ENCODE results near the gene BRPF1.

- TF ChIP-seq, protein P1, sequence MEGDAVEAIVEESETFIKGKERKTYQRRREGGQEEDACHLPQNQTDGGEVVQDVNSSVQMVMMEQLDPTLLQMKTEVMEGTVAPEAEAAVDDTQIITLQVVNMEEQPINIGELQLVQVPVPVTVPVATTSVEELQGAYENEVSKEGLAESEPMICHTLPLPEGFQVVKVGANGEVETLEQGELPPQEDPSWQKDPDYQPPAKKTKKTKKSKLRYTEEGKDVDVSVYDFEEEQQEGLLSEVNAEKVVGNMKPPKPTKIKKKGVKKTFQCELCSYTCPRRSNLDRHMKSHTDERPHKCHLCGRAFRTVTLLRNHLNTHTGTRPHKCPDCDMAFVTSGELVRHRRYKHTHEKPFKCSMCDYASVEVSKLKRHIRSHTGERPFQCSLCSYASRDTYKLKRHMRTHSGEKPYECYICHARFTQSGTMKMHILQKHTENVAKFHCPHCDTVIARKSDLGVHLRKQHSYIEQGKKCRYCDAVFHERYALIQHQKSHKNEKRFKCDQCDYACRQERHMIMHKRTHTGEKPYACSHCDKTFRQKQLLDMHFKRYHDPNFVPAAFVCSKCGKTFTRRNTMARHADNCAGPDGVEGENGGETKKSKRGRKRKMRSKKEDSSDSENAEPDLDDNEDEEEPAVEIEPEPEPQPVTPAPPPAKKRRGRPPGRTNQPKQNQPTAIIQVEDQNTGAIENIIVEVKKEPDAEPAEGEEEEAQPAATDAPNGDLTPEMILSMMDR (IDR thresholded peaks at IDR 0.05), result no peak
- no peak for TF ChIP-seq POLR2A (IDR thresholded peaks at IDR 0.05)
These were observed 17.7 kb downstream of the BRPF1 start for GRCh38 chr3:9749296-9749644.
